HFF-Myc (cell line): Measurements from ENCODE around the gene MCM8.

Experiments used
- DNase-seq: peaks from one replicate; pipeline ENCODE4 v3.0.0-alpha.2; 2011; ENCODE audit warnings: low read depth; ENCODE audit errors: extremely low read depth
- H3K4me3 ChIP-seq: replicated peaks from 2 replicates; pipeline ENCODE4 v1.5.1; 2011; ENCODE audit warnings: low read depth, mild to moderate bottlenecking, control low read depth, low read length
- CTCF ChIP-seq: IDR thresholded peaks from 2 replicates; pipeline ENCODE4 v1.5.1; 2012; ENCODE audit warnings: mild to moderate bottlenecking, low read depth, low read length, control low read depth; ENCODE audit errors: missing control alignments

MCM8 gene

DNA sequence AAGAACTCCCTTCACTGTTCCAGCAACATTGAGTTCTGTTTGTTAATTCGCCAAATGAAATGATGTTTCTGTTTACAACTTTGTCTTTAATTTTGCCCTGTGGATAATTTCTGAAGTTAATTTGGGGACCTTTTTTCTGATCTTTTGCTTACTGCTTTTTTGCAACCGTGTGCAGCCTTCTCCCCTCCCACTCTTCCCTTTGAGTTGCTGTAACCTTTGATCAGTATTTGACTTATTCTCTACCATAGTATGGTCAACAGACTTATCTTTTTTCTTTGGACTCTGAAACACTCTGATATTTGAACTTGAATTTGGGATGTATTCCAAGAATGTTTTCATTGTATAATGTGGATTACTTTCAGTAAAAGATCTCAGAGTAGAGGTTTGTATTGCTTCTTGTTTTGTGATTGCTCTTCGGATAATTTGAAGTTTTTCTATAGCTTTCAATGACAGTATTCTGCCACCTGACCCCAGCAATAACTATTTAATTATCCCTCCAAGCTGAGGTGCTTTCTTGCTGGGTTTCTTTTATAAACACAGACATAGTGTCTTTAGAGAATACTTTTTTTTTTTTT, 57.2 kb downstream of the MCM8 start:
- H3K4me3 ChIP-seq: peak overlapping the region; percentile 85
- DNase-seq: no peak
- no peak for TF ChIP-seq CTCF

DNA sequence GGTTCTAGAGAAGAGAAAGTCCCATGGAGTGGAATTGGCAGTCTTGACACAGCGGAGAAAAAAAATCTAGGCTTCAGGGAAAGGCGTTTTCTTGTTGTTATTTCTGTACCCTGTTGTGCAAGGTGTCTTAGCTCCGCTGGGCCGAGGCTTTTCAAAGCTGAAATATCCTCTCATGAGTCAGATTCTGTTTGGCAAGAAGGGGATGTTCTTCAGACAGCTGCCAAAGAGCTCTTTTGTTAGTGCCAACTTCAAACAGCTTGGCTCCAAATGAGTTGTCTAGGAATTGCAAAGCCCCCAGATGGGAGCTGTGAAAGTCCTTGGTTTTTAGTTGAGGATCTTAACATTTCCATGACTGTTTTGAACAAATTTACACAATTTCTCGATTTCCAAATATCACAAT, 57.8 kb downstream of the MCM8 start:
- peak; percentile 31 for DNase-seq

GRCh38 chr20:6012179-6012578, 61.7 kb downstream of the MCM8 start:
- no peak overlapping the region for H3K4me3 ChIP-seq
- DNase-seq: no peak
- no peak for TF ChIP-seq CTCF

More for the DNA sequence above, 57.8 kb downstream of the MCM8 start:
- peak overlapping the region; percentile 85 for H3K4me3 ChIP-seq
- TF ChIP-seq CTCF: no peak

DNA sequence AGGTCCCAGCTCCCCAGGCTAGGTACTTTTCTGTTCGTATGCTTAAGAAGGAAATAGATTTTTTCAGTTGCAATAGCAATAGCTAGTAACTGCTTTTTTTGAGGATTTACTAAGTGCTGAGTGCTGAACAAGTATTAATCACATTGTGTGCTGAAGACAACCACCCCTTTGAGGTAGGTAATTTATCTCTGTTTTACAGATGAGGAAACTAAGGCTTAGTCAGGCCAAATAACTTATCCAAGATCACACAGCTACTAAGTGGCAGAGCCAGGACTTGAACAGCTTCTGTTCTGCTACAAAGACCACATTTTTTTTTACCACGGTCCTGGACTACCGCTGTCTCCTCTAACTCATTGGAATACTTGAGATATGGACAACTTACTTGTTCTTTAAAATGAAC, 63.6 kb downstream of the MCM8 start:
- DNase-seq: no peak
- H3K4me3 ChIP-seq: no peak overlapping the region
- TF ChIP-seq CTCF: no peak

DNA sequence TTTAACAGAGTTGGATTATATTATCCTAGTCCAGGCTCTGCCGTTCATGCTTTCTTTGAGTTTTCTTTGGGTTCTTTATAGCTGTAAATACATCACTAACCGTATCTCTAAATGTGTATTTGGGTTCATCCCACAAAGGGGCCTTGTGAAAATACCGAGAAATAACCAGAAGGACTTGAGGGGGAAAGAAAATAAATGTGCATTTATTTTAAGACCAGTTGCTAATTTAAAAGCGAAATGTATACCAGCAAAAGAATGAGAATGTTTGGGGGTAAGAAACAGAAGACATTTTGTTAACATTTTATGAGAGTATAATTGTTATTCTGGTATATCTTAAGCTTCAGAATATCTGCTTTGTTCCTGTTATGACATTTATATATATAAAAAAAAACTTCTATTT, 64.5 kb downstream of the MCM8 start:
- H3K4me3 ChIP-seq: no peak overlapping the region
- TF ChIP-seq CTCF: no peak
- no peak for DNase-seq

DNA sequence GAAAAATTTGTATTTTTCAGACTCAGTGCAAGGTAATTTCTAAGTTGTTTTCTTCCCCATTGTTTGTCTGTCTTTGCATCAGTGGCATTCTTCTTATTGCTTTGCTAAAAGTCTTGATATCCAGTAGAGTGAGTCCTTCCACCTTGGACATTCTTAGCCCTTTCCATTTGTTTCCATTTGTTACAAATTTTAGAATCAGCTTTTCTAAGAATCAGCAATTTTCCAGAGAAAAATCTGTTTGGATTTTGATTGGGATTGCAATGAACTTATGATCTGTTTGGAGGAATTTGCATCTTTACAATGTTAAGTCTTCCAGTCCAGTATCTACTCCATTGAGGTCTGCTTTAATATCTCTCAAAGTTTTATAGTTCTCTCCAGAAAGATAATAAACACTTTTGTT, 67.0 kb downstream of the MCM8 start:
- no peak for DNase-seq
- H3K4me3 ChIP-seq: no peak overlapping the region
- TF ChIP-seq CTCF: no peak

GRCh38 chr20:6017880-6018279, 67.4 kb downstream of the MCM8 start:
- DNase-seq: no peak
- no peak for TF ChIP-seq CTCF
- H3K4me3 ChIP-seq: no peak overlapping the region
